HEK293 (cell line): Measurements from ENCODE around the gene PARD3B.

Source experiments
- CTCF ChIA-PET: fragments of 350-600 bp; formaldehyde crosslinking; extraction: SDS; loops from one replicate; lab custom pipeline; 2021; ENCODE audit warnings: antibody characterized with exemption; lab: Yijun Ruan, JAX
- POLR2A ChIA-PET: fragments of 300-600 bp; formaldehyde crosslinking; extraction: SDS; loops from one replicate; lab custom pipeline; 2020; ENCODE audit warnings: antibody characterized with exemption, inconsistent platforms; lab: Yijun Ruan, JAX
- H3K27ac ChIP-seq: fragments of 200-500 bp; sonication (Bioruptor generic); 2 replicates; pipeline ENCODE4 v1.5.1; 2014; ENCODE audit warnings: low read depth, low read length, control low read depth, inconsistent platforms; ENCODE audit errors: extremely low read depth
- H3K36me3 ChIP-seq, 2 experiments: fragments of 200-500 bp in 1 of 2; sonication (Bioruptor generic) in 1 of 2; 1 replicate in 1 of 2; 2 replicates in 1 of 2; pipeline ENCODE4 v1.5.1; 2014 to 2017; ENCODE audit warnings: inconsistent platforms in 2 of 2, low read length in 2 of 2; ENCODE audit not compliant: control insufficient read depth in 2 of 2, insufficient read depth in 1 of 2
- H3K4me1 ChIP-seq: fragments of 200-500 bp; sonication (Bioruptor generic); 2 replicates; pipeline ENCODE4 v1.5.1; 2014; ENCODE audit warnings: mild to moderate bottlenecking, low read length, inconsistent platforms; ENCODE audit not compliant: control insufficient read depth, insufficient read depth
- H3K4me3 ChIP-seq: 2 replicates; pipeline ENCODE4 v1.5.1; 2011; ENCODE audit warnings: low read depth, mild to moderate bottlenecking, control low read depth, low read length, moderate library complexity
- H3K9me3 ChIP-seq: fragments of 200-500 bp; sonication (Bioruptor generic); 2 replicates; pipeline ENCODE4 v1.5.1; 2014; ENCODE audit warnings: low read depth, low read length, inconsistent platforms; ENCODE audit not compliant: control insufficient read depth, insufficient read depth
- HOXA7 ChIP-seq: sonication (generic); formaldehyde crosslinking; IDR thresholded peaks from 2 replicates; pipeline ENCODE4 v1.8.1; 2022; ENCODE audit warnings: missing genetic modification reagents, borderline replicate concordance
- PRDM10 ChIP-seq: fragments of 450-650 bp; formaldehyde crosslinking; IDR thresholded peaks from 2 replicates; pipeline ENCODE4 v1.5.1; 2016; ENCODE audit warnings: missing biosample characterization, missing genetic modification characterization
- SCRT2 ChIP-seq: fragments of 450-650 bp; formaldehyde crosslinking; IDR thresholded peaks from 2 replicates; pipeline ENCODE4 v1.5.1; 2016; ENCODE audit warnings: missing biosample characterization, missing genetic modification characterization
- YY2 ChIP-seq: fragments of 450-650 bp; formaldehyde crosslinking; IDR thresholded peaks from 2 replicates; pipeline ENCODE4 v1.5.1; 2016; ENCODE audit warnings: missing biosample characterization, missing genetic modification characterization
- ZBTB10 ChIP-seq: fragments of 450-650 bp; formaldehyde crosslinking; IDR thresholded peaks from 2 replicates; pipeline ENCODE4 v1.5.1; 2016; ENCODE audit warnings: missing biosample characterization, missing genetic modification characterization
- ZEB2 ChIP-seq: fragments of 450-650 bp; formaldehyde crosslinking; IDR thresholded peaks from 2 replicates; pipeline ENCODE4 v1.5.1; 2016; ENCODE audit warnings: missing biosample characterization, missing genetic modification characterization
- ZFP41 ChIP-seq: fragments of 450-650 bp; formaldehyde crosslinking; IDR thresholded peaks from 2 replicates; pipeline ENCODE4 v1.5.1; 2016; ENCODE audit warnings: missing biosample characterization, missing genetic modification characterization, borderline replicate concordance
- ZNF112 ChIP-seq: fragments of 450-650 bp; formaldehyde crosslinking; IDR thresholded peaks from 2 replicates; pipeline ENCODE4 v1.5.0; 2017; ENCODE audit warnings: missing biosample characterization, missing genetic modification characterization
- ZNF26 ChIP-seq: fragments of 450-650 bp; formaldehyde crosslinking; IDR thresholded peaks from 2 replicates; pipeline ENCODE4 v1.5.1; 2016; ENCODE audit warnings: missing biosample characterization, missing genetic modification characterization
- ZNF311 ChIP-seq: fragments of 450-650 bp; formaldehyde crosslinking; IDR thresholded peaks from 2 replicates; pipeline ENCODE4 v1.5.1; 2017; ENCODE audit warnings: missing biosample characterization, missing genetic modification characterization, borderline replicate concordance
- ZNF335 ChIP-seq: fragments of 450-650 bp; formaldehyde crosslinking; conservative IDR thresholded peaks from 2 replicates; pipeline ENCODE4 v1.5.1; 2016; ENCODE audit warnings: missing biosample characterization, missing genetic modification characterization
- ZNF416 ChIP-seq: fragments of 450-650 bp; formaldehyde crosslinking; IDR thresholded peaks from 2 replicates; pipeline ENCODE4 v1.5.1; 2016; ENCODE audit warnings: missing biosample characterization, missing genetic modification characterization
- ZNF423 ChIP-seq: fragments of 450-650 bp; formaldehyde crosslinking; IDR thresholded peaks from 2 replicates; pipeline ENCODE4 v1.5.1; 2016; ENCODE audit warnings: missing biosample characterization, missing genetic modification characterization
- ZNF510 ChIP-seq: fragments of 450-650 bp; formaldehyde crosslinking; IDR thresholded peaks from 2 replicates; pipeline ENCODE4 v1.5.1; 2018; ENCODE audit warnings: mild to moderate bottlenecking, missing genetic modification characterization, missing biosample characterization; ENCODE audit not compliant: insufficient replicate concordance
- ZNF621 ChIP-seq: fragments of 450-650 bp; formaldehyde crosslinking; IDR thresholded peaks from 2 replicates; pipeline ENCODE4 v1.5.1; 2017; ENCODE audit warnings: missing biosample characterization, missing genetic modification characterization
- ZNF660 ChIP-seq: fragments of 450-650 bp; IDR thresholded peaks from 2 replicates; pipeline ENCODE4 v1.5.1; 2018; ENCODE audit warnings: missing biosample characterization, mild to moderate bottlenecking, missing genetic modification characterization
- ZNF664 ChIP-seq: fragments of 450-650 bp; formaldehyde crosslinking; IDR thresholded peaks from 2 replicates; pipeline ENCODE4 v1.5.1; 2016; ENCODE audit warnings: missing biosample characterization, missing genetic modification characterization
- ZNF704 ChIP-seq: fragments of 450-650 bp; formaldehyde crosslinking; IDR thresholded peaks from 2 replicates; pipeline ENCODE4 v1.5.1; 2016; ENCODE audit warnings: missing biosample characterization, missing genetic modification characterization
- ZNF785 ChIP-seq: fragments of 450-650 bp; formaldehyde crosslinking; IDR thresholded peaks from 2 replicates; pipeline ENCODE4 v1.5.1; 2016; ENCODE audit warnings: missing biosample characterization, missing genetic modification characterization
- ZNF791 ChIP-seq: fragments of 450-650 bp; formaldehyde crosslinking; IDR thresholded peaks from 2 replicates; pipeline ENCODE4 v1.5.1; 2016; ENCODE audit warnings: missing biosample characterization, missing genetic modification characterization

PARD3B gene

GRCh38 chr2:205637779-205638503 lies 1092.7 kb downstream of the PARD3B start:
- TF ChIP-seq ZNF423 (no peak), ZNF26 (tag by site-specific recombination) (no peak), ZNF785 (tag by site-specific recombination) (no peak), YY2 (tag by site-specific recombination) (no peak), SCRT2 (tag by site-specific recombination) (no peak), HOXA7 (no peak), ZNF416 (tag by site-specific recombination) (no peak), ZNF660 (tag by site-specific recombination) (no peak), ZNF621 (no peak), ZNF510 (tag by site-specific recombination) (no peak), ZNF704 (tag by site-specific recombination) (no peak), ZNF112 (tag by site-specific recombination) (no peak), ZEB2 (tag by site-specific recombination) (no peak), ZBTB10 (tag by site-specific recombination) (no peak), ZNF791 (tag by site-specific recombination) (no peak), ZNF664 (no peak), ZNF311 (tag by site-specific recombination) (no peak), ZFP41 (no peak), PRDM10 (tag by site-specific recombination) (no peak), ZNF335 (tag by site-specific recombination) (no peak)
- Histone ChIP-seq H3K9me3 (no peaks in the 10 kb centered on the region), H3K4me3 (no peak overlapping the region), H3K36me3 (no peaks in the 10 kb centered on the region), H3K4me1 (no peaks in the 10 kb centered on the region), H3K27ac (no peak overlapping the region)
- ChIA-PET CTCF (interaction anchor here (0.6 to 1.7 kb wide), 3 partner anchors 11 to 38 kb away, joined by 3 read pairs; no protein-coding TSS in a partner anchor), POLR2A (no interaction called here)
